DMS 273 (cell line): ENCODE measurements around the gene SSPN.

Source experiments
- DNase-seq: peaks from one replicate; lab custom pipeline; 2025; ENCODE audit not compliant: unreplicated experiment; lab: John Stamatoyannopoulos, UW

Gene SSPN

DNA sequence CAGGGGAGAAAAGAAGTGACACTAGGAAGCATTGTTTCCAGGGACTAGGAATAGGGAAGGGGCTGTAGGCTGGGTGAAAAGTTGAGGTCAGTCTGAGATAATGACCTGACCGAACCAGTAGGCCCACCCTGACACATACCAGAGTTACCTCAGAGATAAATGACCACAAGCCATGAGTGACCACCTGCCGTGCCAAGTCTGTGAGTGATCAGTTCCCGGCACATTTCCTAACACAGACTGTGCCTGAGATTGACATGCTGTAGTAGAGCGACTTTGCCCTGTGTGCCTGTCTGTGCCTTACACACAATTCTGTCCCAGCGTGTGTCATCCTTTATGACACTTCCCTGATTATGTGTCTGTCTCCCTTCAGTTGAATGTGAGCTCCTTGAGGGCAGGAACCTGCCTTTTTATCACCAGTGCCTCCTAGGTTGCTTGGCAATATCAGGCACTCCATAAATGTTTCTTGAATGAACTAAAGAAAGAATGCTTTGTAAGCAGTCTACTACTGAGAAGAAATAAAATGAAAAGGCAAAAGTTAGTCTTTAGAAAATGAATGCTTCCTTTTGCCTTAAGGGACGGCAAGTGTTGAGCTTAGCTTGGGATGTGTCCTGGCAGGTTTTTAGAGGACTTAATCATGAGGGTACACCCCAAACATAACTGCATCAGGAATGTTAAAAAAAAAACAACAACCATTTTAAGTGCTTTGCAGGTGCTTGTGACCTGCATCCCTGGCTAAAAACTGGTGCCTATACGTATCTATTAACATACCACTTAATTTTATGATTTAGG lies 9.6 kb upstream of the SSPN start:
- no peak for DNase-seq

DNA sequence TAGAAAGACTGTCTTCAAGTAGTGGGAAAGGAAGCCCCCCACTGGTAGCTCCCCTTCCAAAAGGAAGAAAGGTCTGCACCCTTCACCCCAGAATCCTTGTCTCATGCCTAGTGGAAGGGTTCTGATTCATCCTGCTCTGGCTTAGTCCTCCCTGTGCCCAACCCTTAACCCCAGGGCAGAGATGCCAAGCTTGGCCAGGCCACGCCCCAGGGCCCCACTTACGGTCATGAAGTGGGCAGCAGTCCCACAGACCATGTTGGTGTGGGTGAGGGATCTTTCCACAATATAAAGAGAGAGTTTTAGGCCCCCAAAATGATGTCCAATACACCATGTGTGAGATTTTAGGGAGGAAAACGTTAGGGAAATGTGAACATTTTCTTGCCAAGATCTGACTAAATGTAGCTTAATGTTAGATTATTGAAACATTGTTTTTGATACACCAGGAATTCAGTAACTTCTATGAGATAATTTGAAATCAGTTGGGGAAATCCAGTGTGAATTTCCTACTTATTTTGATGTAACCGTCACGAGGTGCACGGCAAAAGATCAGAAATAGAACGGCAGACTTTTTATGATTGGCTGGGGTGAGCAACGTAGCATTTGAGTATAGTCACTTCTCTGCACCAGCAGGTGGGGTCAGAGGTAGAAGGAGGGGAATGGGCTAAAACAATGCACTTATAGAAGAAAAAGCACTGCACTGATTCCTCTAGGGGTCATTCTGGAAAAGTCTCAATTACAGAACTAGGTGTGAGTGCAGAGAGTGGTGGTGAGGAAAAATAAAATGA lies 8.2 kb upstream of the SSPN start:
- no peak for DNase-seq

DNA sequence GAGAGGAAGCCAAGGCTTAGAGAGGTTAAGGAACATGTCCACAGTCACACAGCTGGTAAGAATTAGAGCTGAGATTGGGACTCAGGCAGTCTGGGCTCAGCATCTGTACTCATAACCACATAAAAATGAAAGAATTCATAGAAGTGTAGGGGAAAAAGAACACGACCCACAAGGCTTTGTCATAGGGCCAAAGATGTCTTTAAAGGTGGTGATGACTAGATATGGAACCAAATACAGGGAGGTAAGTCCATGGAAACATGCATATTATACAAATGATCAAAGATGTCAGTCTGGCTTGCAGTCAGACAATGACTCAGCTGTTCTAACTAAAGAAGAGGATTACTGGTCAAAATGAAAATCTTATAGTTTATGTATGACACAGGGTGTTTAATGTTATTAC lies 7.2 kb upstream of the SSPN start:
- DNase-seq: no peak

DNA sequence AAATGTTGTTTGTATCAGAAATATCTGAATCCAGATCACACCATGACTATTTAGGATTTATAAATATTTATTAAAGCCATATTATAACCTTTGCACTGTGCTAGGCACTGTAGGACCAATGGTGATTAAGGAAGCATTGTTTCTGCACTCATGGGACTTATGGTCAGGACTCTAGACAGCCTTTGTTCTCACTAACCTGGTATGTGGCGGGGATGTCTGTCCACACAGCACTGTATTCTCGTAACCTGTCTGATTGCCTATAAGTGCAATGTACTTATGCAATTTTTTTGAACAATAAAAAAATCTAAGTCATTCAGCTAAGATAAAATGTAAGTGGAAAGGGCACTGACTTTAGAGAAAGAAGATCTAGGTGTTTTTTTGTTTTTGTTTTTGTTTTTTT lies 6.7 kb upstream of the SSPN start:
- no peak for DNase-seq

DNA sequence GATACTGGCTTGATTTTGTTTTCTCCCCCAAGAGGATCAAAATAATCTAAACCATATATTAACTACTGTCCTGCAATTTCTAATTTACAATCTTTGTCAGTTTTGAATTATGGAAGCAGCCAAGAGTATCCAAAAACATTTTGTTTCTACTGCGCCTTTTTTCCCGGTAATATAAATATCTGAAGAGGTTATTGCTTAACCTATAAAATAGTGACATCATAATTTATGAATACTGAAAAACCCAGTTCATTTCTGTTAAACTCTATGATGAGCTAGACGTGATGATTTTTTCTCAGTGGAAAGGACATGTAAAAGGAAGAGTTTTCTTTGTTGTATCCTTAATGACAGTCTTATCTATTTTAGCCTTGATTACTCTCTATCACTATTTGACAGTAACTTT lies 3.2 kb upstream of the SSPN start:
- no peak for DNase-seq

DNA sequence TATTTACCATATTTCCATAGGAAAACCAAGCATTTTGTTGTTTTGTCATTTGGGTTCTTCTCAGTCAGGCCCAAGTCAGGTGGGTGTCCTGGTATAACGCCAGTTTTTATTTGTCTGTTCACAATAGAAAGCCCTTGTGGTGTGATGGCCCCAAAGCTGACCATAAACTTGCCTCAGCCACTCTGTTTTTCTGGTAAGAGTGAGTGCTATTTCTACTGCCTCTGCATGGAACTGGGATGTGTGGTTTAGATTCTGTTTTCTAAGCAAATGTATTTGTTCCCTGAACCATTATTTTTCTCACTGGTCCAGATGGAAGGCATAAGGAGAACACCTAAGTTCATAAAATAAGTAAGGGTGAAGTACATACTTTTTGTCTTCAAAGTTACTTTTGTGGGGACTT lies 1.8 kb upstream of the SSPN start:
- no peak for DNase-seq

DNA sequence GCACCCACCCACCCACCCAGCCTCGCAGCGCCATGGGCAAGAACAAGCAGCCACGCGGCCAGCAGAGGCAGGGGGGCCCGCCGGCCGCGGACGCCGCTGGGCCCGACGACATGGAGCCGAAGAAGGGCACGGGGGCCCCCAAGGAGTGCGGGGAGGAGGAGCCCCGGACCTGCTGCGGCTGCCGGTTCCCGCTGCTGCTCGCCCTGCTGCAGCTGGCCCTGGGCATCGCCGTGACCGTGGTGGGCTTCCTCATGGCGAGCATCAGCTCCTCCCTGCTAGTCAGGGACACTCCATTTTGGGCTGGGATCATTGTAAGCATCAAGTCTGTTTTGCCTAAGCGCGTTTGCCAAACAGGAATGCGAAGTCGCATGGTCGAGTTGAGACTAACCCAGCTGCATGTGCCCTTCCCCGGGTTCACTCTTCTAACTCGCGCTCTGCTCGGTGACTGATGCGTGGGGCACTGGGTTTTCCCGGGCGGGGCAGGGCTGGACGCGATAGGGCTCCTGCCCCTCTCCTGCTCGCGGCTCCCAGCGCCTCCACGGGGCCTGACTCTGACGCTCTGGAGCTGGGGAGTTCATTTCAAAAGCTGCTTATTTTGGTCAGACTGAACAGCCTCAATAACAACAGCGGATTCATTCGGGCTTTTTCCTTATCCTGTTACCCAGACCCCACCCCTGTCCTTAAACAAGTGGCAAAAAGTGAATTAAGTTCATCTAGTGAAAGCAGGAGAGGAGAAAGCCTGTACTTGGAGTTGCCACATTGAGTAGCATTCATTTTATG lies 458 bp downstream of the SSPN start:
- peak; percentile 64 for DNase-seq

DNA sequence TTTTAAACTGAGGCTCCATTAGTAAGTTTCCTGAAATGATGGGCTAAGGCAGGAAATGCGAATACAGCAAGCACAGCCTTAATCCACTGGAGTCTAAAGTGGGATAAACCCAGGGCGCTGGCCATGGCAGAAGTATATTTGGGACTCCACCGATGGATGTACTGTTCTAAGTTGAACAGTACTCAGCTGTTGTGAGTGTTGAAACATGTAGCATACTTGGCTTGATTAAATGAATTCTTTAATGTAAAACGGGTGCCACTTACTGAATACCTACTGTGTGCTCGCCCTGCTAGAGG lies 996 bp downstream of the SSPN start:
- DNase-seq: peak; percentile 21

DNA sequence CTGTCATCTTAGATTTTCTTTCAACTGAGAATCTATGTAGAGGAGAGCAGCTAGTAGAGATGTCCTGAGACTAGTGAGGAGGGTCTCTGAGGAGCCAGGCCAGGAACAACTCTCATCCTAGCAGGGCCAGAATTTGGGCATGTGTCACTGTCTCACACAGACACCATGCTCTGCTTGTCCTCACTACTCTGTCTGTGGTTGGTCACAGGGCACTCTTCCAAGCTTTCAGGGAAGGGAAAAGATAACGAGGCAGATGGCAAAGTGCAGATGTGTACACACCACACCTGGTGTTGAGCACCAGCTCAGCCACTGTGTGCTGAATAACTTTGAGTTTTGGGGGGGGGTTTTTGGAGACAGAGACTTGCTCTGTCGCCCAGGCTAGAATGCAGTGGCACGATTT lies 2.5 kb downstream of the SSPN start:
- DNase-seq: peak; percentile 52

DNA sequence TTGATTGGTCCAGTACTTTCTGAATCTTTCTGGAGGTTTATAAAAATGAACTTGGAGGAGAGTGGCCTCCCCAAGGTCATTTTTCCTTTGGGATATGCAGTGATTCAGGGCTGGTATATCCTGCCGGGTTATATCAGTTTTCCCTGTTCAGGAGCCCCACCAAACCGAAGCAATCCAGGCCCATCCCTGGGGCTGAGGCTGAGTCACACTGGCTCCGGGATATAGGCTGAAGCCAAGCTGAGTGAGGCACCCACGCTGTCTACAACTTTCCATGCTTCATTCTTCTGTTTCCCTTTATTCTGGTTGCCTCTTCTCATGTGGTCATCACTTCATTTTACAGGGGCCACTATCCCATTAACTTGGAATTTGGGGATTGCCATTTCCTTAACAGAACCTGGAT lies 3.4 kb downstream of the SSPN start:
- no peak for DNase-seq

DNA sequence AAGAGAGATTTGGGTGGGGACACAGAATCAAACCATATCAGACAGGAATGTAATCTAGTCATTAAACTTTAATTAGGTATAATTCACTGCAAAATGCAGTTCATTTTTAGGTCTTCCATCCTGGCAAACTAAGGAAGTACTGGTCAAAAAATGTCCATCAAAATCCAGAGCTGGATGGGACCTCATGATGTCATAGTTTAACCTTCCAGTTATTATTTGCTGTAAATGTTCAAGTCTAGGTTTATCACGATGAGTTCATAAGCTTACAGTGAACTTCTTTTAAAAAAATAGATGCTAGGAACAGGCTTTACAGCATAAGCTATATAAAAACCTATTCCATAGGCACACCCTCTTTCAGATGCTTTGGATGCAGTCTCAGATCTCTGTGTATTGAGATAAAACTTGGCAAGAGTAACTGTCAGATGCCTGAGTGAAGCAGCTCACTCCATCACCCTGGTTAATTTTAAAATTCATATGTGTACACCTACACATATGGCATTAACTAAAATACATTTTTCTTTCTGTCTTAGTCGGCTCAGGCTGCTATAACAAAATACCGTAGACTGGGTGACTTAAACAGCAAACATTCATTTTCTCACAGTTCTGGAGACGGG lies 7.9 kb downstream of the SSPN start:
- DNase-seq: no peak

DNA sequence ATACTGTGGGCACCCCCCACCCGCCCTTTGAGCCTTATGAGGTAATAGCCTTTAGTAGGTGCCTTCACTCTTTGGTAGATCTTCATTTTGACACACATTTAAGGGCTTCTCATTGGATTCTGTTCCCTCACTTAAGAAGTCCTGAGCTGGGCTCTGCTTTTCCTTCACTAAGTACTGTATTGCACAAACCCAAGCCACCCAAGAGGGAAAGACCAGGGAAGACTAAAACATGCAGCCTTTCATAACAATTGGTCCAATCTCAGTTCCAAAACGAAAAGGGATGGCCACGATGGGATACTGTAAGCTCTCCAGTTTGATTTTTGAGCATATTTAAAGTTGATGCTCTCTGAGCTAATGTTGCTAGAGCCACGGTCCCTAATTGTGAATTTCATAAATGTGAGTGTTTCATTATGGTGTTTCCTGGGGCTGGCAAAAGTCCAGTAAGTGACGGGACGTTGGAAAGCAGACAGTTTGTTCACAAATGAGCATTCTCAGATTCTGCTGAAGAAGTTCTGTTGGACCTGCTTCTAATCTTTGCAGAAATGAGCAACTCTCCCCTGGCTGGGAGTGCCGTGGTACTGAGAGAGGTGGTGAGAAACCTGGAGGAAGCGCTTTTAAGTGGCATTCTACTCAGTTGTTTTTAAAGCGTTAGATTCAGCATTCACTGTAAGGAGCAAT lies 9.4 kb downstream of the SSPN start:
- DNase-seq: no peak

DNA sequence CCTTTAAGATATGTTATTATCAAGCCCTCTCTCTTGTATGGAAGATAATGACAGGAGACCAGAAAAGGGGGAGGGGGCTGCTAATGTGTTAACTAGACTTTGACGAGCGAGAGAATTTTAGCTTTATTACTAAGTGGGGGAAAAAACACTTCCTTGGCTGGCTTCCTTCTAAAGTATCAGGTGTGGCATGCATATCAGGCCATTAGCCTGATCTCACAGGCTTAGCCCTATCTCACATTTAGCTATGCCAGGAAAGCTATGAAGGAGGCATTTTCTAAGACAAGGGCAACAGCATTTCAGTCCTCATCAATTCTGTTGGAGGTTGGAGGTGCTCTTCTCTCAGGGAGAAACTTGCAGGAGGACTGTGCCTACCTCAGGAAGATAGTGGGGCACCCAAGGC lies 9.9 kb downstream of the SSPN start:
- DNase-seq: no peak

DNA sequence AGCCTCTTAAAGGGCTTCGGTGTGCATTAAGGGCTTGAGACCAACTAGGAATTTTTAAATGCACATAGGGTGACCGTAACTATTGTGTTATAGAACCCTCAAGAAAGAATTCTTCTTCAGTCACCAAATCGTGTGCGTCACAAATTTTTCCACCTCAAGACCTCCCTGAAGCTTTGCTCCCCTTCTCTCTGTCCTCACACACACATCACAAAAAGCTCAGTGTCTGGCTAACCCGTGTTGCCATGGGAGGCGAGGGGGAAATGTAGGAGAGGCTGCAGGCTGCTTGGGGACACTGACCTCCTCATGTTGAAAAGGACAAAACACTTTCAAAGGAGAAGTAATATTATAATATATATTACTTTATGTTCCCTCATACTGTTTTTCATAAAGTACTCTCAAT lies 10.6 kb downstream of the SSPN start:
- DNase-seq: no peak

DNA sequence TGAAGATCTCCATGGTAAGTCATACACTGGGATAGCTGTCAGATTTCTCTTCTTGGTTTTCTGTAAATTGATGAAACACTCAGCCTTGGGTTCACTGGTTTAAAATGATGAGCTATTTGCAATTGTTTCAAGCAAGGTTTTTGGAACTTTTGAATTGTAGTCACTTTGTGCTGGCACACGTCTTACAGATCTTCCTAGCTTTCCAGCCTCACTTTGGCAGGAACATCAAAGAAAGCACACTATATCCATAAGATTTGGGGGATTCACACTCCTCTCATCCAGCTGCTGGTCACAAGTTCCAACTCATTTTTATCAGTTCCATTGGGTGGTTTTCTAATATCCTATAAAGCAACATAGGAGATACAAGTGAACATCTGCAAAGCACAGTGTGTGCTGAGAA lies 16.0 kb downstream of the SSPN start:
- DNase-seq: no peak

DNA sequence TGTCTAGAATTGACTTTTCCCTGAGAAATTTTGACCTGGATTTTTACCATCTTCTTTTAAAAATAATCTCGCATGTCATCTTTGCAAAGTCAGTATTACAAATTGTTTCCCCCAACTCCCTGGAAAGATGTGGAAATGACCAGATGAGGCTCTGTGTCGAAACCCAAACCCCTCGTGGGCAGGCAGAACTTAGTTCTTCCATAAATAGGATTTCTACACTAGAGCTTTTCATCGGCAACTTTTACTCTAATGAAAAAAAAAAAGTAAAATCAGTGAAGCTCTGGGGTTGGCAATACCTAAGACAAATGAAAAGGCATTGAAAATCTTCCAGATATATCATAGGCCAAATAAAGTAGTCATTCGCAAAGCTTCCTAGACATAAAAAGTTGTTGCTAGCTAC lies 17.0 kb downstream of the SSPN start:
- DNase-seq: no peak

DNA sequence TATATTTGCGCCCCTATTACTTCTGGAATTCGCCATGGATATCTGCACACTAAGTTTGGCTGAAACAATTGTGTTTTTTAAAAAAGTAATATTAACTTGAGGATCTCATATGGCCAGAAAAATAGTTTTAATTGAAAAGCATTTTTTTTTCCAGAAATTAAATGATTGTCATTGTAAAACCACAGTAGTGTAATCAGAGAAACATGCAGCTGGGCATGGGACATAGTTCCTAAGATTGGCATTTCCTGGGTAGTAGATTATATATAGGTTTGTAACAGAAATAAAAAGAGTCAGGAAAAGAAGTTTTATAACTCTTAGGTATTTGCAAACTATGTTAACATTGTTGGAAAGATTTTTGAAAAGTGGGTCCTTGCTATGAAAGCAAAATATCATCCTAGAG lies 17.6 kb downstream of the SSPN start:
- no peak for DNase-seq

DNA sequence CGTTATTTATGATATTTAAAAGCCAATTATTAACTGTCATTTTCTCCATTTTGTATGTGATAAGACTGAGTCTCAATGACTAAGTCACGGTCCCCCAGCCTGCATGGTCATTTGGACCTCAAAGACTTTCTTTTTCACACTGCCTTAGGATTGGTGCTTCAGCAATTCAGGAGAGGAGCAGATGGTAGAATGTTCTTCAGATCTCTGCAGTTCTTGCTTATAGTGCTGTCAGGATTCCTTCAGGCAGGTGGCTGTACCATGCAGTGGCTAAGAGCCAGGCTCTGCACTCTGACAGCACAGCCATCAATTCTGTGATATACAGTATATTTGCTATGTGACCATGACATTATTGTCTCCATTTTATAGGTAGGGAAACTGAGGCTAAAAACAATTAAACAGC lies 18.7 kb downstream of the SSPN start:
- no peak for DNase-seq

DNA sequence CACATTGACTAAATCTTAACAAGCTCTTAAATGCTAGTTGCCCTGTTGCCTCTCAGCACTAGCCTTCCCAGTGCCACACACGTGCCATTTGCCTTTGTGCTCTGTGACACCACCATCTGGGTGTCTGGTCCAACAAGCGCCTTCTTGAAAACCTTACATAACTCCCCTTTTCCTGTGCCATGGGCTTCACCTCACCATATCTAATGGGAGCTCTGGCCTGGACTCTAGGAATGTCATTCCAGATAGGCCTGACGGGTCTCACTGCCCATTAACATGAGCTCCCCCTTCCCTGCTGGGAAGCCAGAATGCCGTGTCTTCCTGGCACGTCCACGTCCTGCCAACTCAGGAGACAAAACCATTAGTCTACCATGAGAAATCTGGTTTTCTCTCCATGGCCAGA lies 24.4 kb downstream of the SSPN start:
- DNase-seq: no peak

DNA sequence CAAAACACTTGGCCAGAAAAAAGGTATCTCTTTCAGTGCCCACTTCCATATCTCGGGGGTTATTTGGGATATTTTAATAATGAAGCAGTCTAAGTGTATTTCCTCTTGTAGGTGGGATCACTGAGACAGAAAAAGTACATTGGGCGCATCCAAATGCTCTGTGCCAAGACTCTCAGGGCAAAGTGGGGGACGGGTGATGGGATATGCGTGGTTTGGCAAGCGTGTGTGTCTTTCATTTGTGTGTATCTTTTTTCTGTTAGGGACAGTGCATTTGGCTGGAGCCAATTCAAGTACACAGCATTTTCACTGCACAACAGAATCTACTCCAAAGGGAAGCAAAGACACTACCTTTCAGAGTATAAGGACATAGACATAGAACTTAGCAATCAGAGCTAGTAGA lies 29.3 kb downstream of the SSPN start:
- no peak for DNase-seq

DNA sequence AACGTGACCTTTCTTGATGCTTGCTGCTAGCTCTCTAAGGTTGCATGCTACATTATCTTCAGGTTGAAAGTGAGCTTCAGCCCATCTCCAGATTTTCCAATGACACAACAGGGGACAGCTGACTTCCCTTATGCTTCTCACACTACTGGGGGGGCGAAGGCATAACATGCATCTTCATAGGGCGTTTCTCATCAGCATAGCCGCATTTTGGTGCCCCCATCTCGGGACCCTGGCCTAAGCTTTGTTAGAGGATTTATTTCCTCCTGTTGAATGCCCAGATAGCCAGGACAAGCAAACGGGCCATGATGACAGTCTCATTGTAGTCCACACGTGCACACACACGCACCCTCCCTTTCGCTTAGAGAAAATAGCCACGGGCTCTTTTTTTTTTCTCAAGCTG lies 30.7 kb downstream of the SSPN start:
- no peak for DNase-seq
